H9 (cell line): Measurements from ENCODE around the gene AXIN1. TPM values are rescaled to one million over a fixed set of nuclear protein-coding genes. Genes with fewer than 3 reads are reported as not detected.

Source experiments
- DNase-seq: peaks from one replicate; pipeline ENCODE4 v3.0.0-alpha.2; 2017
- H2AFZ ChIP-seq: one replicate; pipeline ENCODE4 v1.6.1; 2013; ENCODE audit warnings: mild to moderate bottlenecking, low read length, control low read depth, moderate library complexity
- H2AK5ac ChIP-seq: 2 replicates; pipeline ENCODE4 v1.6.1; 2013; ENCODE audit warnings: low read length, control low read depth, mixed read lengths; ENCODE audit not compliant: insufficient read length
- H2BK120ac ChIP-seq: one replicate; pipeline ENCODE4 v1.6.1; 2013; ENCODE audit warnings: low read depth, mild to moderate bottlenecking, low read length, control low read depth, inconsistent platforms; ENCODE audit not compliant: poor library complexity, severe bottlenecking
- H2BK12ac ChIP-seq: 2 replicates; pipeline ENCODE4 v1.6.1; 2013; ENCODE audit warnings: low read length, control low read depth, mixed read lengths, low read depth; ENCODE audit not compliant: insufficient read length
- H2BK15ac ChIP-seq: 2 replicates; pipeline ENCODE4 v1.6.1; 2013; ENCODE audit warnings: low read depth, low read length, control low read depth
- H2BK20ac ChIP-seq: one replicate; pipeline ENCODE4 v1.6.1; 2013; ENCODE audit warnings: low read depth, mild to moderate bottlenecking, low read length, control low read depth, inconsistent platforms; ENCODE audit not compliant: poor library complexity, severe bottlenecking
- H2BK5ac ChIP-seq: 2 replicates; pipeline ENCODE4 v1.6.1; 2013; ENCODE audit warnings: low read length, control low read depth, mixed read lengths; ENCODE audit not compliant: insufficient read length
- H3K14ac ChIP-seq: 2 replicates; pipeline ENCODE4 v1.6.1; 2013; ENCODE audit warnings: low read length, control low read depth; ENCODE audit not compliant: insufficient read depth
- H3K18ac ChIP-seq: 2 replicates; pipeline ENCODE4 v1.6.1; 2013; ENCODE audit warnings: low read depth, mild to moderate bottlenecking, mixed read lengths, low read length, control low read depth; ENCODE audit not compliant: insufficient read length
- H3K23ac ChIP-seq: 2 replicates; pipeline ENCODE4 v1.6.1; 2013; ENCODE audit warnings: low read length, control low read depth, mixed read lengths, low read depth; ENCODE audit not compliant: insufficient read length
- H3K23me2 ChIP-seq: 2 replicates; pipeline ENCODE4 v1.6.1; 2013; ENCODE audit warnings: low read depth, mild to moderate bottlenecking, mixed read lengths, low read length, control low read depth; ENCODE audit not compliant: insufficient read length, poor library complexity, severe bottlenecking
- H3K27ac ChIP-seq: 2 replicates; pipeline ENCODE4 v1.5.1; 2013; ENCODE audit warnings: low read length, control low read depth, mixed read lengths, low read depth; ENCODE audit not compliant: insufficient read length
- H3K27me3 ChIP-seq: 2 replicates; pipeline ENCODE4 v1.6.1; 2013; ENCODE audit warnings: low read length, control low read depth, inconsistent platforms; ENCODE audit not compliant: insufficient read depth
- H3K4ac ChIP-seq: 2 replicates; pipeline ENCODE4 v1.6.1; 2013; ENCODE audit warnings: low read depth, mild to moderate bottlenecking, control low read depth, inconsistent platforms, low read length, moderate library complexity
- H3K4me1 ChIP-seq: 2 replicates; pipeline ENCODE4 v1.6.1; 2013; ENCODE audit warnings: low read length, control low read depth, inconsistent platforms; ENCODE audit not compliant: insufficient read depth
- H3K4me2 ChIP-seq: 2 replicates; pipeline ENCODE4 v1.6.1; 2013; ENCODE audit warnings: low read length, control low read depth, mixed read lengths; ENCODE audit not compliant: insufficient read length, insufficient read depth
- H3K56ac ChIP-seq: 2 replicates; pipeline ENCODE4 v1.6.1; 2013; ENCODE audit warnings: low read depth, mild to moderate bottlenecking, mixed read lengths, low read length, control low read depth; ENCODE audit not compliant: insufficient read length
- H3K79me1 ChIP-seq: 2 replicates; pipeline ENCODE4 v1.6.1; 2013; ENCODE audit warnings: low read depth, mild to moderate bottlenecking, moderate library complexity, low read length, control low read depth, inconsistent platforms; ENCODE audit not compliant: insufficient read depth, poor library complexity, severe bottlenecking
- H3K79me2 ChIP-seq: 2 replicates; pipeline ENCODE4 v1.6.1; 2013; ENCODE audit warnings: low read length, control low read depth, inconsistent platforms; ENCODE audit not compliant: insufficient read depth
- H3K9ac ChIP-seq: 2 replicates; pipeline ENCODE4 v1.6.1; 2013; ENCODE audit warnings: low read length, control low read depth, mixed read lengths; ENCODE audit not compliant: insufficient read length; ENCODE audit errors: extremely low read depth
- H3K9me3 ChIP-seq: one replicate; pipeline ENCODE4 v1.6.1; 2013; ENCODE audit warnings: low read depth, low read length, inconsistent platforms; ENCODE audit not compliant: control insufficient read depth
- H3T11ph ChIP-seq: one replicate; pipeline ENCODE4 v1.6.1; 2013; ENCODE audit warnings: mild to moderate bottlenecking, low read length, control low read depth, inconsistent platforms
- H4K20me1 ChIP-seq: one replicate; pipeline ENCODE4 v1.6.1; 2013; ENCODE audit not compliant: control insufficient read depth, insufficient read length, insufficient read depth
- H4K5ac ChIP-seq: 2 replicates; pipeline ENCODE4 v1.6.1; 2013; ENCODE audit warnings: low read depth, mild to moderate bottlenecking, mixed read lengths, low read length, control low read depth; ENCODE audit not compliant: insufficient read length
- H4K8ac ChIP-seq: replicated peaks from 2 replicates; pipeline ENCODE4 v1.6.1; 2013; ENCODE audit warnings: low read length, control low read depth, mixed read lengths, low read depth; ENCODE audit not compliant: insufficient read length
- H4K91ac ChIP-seq: 2 replicates; pipeline ENCODE4 v1.6.1; 2013; ENCODE audit warnings: low read depth, mild to moderate bottlenecking, moderate library complexity, mixed read lengths, low read length, control low read depth; ENCODE audit not compliant: insufficient read length
- H3K27ac Mint-ChIP-seq, 3 experiments: 2 replicates in 2 of 3; 3 replicates in 1 of 3; pipeline ENCODE4 v1.8.0; 2020 to 2021; ENCODE audit warnings: mixed read lengths in 3 of 3, mild to moderate bottlenecking in 1 of 3, moderate library complexity in 1 of 3
- H3K27me3 Mint-ChIP-seq: 2 replicates; pipeline ENCODE4 v1.8.0; 2021; ENCODE audit warnings: low read depth, mild to moderate bottlenecking, moderate library complexity, mixed read lengths
- H3K36me3 Mint-ChIP-seq, 3 experiments: 2 replicates in 2 of 3; 3 replicates in 1 of 3; pipeline ENCODE4 v1.8.0; 2020 to 2021; ENCODE audit warnings: low read depth in 3 of 3, mixed read lengths in 3 of 3; ENCODE audit not compliant: insufficient read depth in 1 of 3
- H3K4me1 Mint-ChIP-seq, 2 experiments: 2 replicates each; pipeline ENCODE4 v1.8.0; 2020; ENCODE audit warnings: mixed read lengths in 2 of 2
- H3K4me3 Mint-ChIP-seq, 2 experiments: 2 replicates in 1 of 2; 3 replicates in 1 of 2; pipeline ENCODE4 v1.8.0; 2020 to 2021; ENCODE audit warnings: mild to moderate bottlenecking in 2 of 2, mixed read lengths in 2 of 2, moderate library complexity in 1 of 2
- H3K9me3 Mint-ChIP-seq, 2 experiments: 2 replicates in 1 of 2; 3 replicates in 1 of 2; pipeline ENCODE4 v1.8.0; 2020; ENCODE audit warnings: mild to moderate bottlenecking in 2 of 2, mixed read lengths in 2 of 2, moderate library complexity in 1 of 2
- WGBS: extraction: QIAGEN DNeasy Blood & Tissue Kit; methylation state at CpG from one replicate; pipeline ENCODE4 v1.1.7; 2013; ENCODE audit warnings: missing lambda C conversion rate, low lambda C conversion rate, mixed read lengths; ENCODE audit not compliant: insufficient read length; ENCODE audit errors: extremely low coverage; 5-methylcytosine and 5-hydroxymethylcytosine counted together
- total RNA-seq: library from RNA; stranded (reverse); gene quantifications from 2 replicates; pipeline ENCODE4 v1.2.1, GENCODE V29; 2021
- TF ChIP-seq, protein P1 (sequence below): fragments of 200-600 bp; sonication (generic); conservative IDR thresholded peaks from 3 replicates; pipeline ENCODE4 v1.8.0; 2021; ENCODE audit warnings: antibody characterized with exemption, mild to moderate bottlenecking

The AXIN1 gene
- total RNA-seq, 1 experiment from 2014 or later, result 50.9 TPM

DNA sequence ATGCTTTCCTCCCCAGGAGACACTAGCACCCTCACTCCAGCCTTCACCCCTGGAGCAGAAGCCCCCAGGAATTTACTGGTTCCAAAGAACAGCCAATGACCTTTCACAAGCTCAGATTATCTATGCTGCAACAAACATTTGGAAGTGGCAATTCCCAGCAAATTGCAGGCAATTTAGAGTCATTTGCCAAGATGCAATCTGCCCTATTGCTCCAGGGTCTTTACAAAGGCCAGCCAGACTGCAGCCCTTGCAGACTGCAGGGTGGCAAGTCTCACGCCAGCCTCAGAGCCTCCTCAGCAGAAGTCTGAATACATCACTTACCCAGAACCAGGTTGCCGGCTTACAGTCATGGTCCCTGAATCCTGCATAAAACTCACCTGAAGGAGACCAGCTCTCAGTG is 21.8 kb downstream of the AXIN1 start:
- Histone ChIP-seq H2BK20ac (no peak overlapping the region), H3K9ac (no peak overlapping the region), H3T11ph (no peak overlapping the region), H3K14ac (no peak overlapping the region), H3K23ac (no peak overlapping the region), H3K79me1 (no peaks in the 10 kb centered on the region), H3K56ac (no peak overlapping the region), H3K18ac (no peak overlapping the region), H4K8ac (no peak overlapping the region), H3K27ac (no peak overlapping the region), H4K5ac (no peak overlapping the region), H4K91ac (no peak overlapping the region), H2AFZ (no peak overlapping the region), H3K27me3 (no peaks in the 10 kb centered on the region), H3K4me1 (no peaks in the 10 kb centered on the region), H3K23me2 (no peaks in the 10 kb centered on the region), H2BK5ac (no peak overlapping the region), H2BK120ac (no peak overlapping the region), H2BK12ac (no peak overlapping the region), H3K9me3 (no peaks in the 10 kb centered on the region), H2BK15ac (no peak overlapping the region), H3K4ac (no peak overlapping the region), H2AK5ac (no peak overlapping the region), H4K20me1 (peaks cover 3% of the 10 kb centered on the region), H3K79me2 (peaks cover 22% of the 10 kb centered on the region; the same call in 1 of the 2 replicates), H3K4me2 (no peak overlapping the region)
- peak overlapping the region in 1 of 3 experiments; percentile 27; a peak in 3 of 7 replicates for H3K27ac Mint-ChIP-seq
- peaks cover 15 to 19% of the 10 kb centered on the region in 2 experiments for H3K4me1 Mint-ChIP-seq
- H3K27me3 Mint-ChIP-seq, result no peaks in the 10 kb centered on the region
- no peaks in the 10 kb centered on the region; a peak in 1 of 5 replicates for H3K9me3 Mint-ChIP-seq
- no peak overlapping the region for H3K4me3 Mint-ChIP-seq
- no CpG with 5 or more reads among the region's 2 CpGs for WGBS
- DNase-seq, result no peak
- peaks cover 2 to 5% (median 4%) of the 10 kb centered on the region in 3 experiments; a peak in 2 of 7 replicates for H3K36me3 Mint-ChIP-seq
- TF ChIP-seq, protein P1, sequence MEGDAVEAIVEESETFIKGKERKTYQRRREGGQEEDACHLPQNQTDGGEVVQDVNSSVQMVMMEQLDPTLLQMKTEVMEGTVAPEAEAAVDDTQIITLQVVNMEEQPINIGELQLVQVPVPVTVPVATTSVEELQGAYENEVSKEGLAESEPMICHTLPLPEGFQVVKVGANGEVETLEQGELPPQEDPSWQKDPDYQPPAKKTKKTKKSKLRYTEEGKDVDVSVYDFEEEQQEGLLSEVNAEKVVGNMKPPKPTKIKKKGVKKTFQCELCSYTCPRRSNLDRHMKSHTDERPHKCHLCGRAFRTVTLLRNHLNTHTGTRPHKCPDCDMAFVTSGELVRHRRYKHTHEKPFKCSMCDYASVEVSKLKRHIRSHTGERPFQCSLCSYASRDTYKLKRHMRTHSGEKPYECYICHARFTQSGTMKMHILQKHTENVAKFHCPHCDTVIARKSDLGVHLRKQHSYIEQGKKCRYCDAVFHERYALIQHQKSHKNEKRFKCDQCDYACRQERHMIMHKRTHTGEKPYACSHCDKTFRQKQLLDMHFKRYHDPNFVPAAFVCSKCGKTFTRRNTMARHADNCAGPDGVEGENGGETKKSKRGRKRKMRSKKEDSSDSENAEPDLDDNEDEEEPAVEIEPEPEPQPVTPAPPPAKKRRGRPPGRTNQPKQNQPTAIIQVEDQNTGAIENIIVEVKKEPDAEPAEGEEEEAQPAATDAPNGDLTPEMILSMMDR, result no peak
